ENCODE measurements around the gene KIF25. TPM values are rescaled to one million over a fixed set of nuclear protein-coding genes. Genes with fewer than 3 reads are reported as not detected.

Gene KIF25
- total RNA-seq, 4 donors from 2014 or later = 0.26 TPM; not detected in 3

DNA sequence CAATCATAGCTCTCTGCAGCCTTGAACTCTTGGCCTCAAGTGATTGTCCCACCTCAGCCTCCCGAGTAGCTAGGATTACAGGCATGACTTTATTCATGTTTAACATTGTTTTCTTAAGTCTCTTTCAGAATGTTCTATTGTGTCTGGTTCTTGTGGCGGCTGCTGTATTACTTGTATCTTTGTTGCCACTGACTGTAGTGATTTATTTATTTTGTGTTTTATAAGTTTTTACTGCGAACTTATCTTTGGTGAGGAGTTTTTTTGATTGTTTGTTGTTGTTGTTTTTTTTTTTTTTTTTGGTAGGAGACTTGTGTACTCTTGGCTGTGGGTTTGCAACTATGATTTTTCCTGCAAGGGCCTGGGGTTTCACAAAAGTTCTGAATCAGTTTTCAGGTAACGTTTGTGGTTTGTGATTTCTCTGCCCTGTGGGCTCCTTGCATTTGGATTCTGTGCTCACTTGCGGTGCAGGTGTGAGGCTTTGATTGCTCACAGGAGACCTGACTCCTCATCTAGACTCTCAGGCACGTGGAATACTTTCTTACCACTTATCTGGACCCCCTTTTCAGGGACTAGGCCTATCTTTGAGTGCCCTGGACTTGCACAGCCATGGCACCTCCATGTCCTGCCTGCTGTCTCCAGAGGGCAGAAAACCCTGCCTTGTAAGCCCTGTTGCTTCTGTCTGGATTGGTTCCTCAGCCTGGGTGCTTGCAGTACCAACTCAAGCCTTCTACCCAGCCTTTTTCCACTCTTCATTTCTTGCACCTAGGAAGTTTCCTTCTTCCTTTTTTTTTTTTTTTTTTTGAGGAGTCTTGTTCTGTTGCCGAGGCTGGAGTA lies 25.2 kb downstream of the KIF25 start:
- 61 to 76% methylated on average over 7 of the region's 7 CpGs for WGBS, 2 donors

DNA sequence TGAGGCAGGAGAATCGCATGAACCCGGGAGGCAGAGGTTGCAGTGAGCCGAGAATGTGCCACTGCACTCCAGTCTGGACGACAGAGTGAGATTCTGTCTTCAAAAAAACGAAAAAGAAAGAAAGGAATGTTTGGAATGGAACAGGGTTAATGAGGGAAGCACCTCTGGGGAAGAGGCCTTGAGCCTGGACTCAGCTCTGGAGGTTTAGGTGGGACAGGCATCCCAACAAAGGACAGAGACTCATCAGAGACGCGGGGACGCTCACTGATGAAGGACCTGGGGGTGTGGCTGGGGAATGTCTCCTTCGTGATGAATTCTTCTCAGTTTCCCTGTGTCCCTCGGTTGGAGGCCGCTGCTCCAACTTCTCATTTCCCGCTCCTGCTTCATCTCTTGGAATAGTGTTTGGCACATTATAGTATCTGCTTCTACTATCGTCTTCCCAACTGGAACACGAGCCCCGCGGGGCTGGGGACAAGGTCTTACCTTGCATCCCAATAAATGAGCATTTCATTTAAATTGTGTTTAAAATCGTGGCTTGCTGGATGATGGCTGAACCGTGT lies 27.6 kb downstream of the KIF25 start:
- WGBS, 2 donors = 85 to 86% methylated on average over 18 of the region's 18 CpGs
- DNase-seq = no peak

More for the DNA sequence above, 25.2 kb downstream of the KIF25 start:
- no peak overlapping the region for H3K4me3 ChIP-seq
- H3K9me3 ChIP-seq = no peaks in the 10 kb centered on the region
- TF ChIP-seq, protein P1, sequence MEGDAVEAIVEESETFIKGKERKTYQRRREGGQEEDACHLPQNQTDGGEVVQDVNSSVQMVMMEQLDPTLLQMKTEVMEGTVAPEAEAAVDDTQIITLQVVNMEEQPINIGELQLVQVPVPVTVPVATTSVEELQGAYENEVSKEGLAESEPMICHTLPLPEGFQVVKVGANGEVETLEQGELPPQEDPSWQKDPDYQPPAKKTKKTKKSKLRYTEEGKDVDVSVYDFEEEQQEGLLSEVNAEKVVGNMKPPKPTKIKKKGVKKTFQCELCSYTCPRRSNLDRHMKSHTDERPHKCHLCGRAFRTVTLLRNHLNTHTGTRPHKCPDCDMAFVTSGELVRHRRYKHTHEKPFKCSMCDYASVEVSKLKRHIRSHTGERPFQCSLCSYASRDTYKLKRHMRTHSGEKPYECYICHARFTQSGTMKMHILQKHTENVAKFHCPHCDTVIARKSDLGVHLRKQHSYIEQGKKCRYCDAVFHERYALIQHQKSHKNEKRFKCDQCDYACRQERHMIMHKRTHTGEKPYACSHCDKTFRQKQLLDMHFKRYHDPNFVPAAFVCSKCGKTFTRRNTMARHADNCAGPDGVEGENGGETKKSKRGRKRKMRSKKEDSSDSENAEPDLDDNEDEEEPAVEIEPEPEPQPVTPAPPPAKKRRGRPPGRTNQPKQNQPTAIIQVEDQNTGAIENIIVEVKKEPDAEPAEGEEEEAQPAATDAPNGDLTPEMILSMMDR (IDR thresholded peaks at IDR 0.05) = no peak
- no peak for TF ChIP-seq POLR2A (IDR thresholded peaks at IDR 0.05)
- no peak for DNase-seq
- peaks cover 0 to 8% (median 0%) of the 10 kb centered on the region in 4 donors for H3K27me3 ChIP-seq
- no peak overlapping the region for H3K27ac ChIP-seq
- intact Hi-C loops (cut with DNase I) = no loop called here
- no peaks in the 10 kb centered on the region for H3K4me1 ChIP-seq
- H3K36me3 ChIP-seq = no peaks in the 10 kb centered on the region

DNA sequence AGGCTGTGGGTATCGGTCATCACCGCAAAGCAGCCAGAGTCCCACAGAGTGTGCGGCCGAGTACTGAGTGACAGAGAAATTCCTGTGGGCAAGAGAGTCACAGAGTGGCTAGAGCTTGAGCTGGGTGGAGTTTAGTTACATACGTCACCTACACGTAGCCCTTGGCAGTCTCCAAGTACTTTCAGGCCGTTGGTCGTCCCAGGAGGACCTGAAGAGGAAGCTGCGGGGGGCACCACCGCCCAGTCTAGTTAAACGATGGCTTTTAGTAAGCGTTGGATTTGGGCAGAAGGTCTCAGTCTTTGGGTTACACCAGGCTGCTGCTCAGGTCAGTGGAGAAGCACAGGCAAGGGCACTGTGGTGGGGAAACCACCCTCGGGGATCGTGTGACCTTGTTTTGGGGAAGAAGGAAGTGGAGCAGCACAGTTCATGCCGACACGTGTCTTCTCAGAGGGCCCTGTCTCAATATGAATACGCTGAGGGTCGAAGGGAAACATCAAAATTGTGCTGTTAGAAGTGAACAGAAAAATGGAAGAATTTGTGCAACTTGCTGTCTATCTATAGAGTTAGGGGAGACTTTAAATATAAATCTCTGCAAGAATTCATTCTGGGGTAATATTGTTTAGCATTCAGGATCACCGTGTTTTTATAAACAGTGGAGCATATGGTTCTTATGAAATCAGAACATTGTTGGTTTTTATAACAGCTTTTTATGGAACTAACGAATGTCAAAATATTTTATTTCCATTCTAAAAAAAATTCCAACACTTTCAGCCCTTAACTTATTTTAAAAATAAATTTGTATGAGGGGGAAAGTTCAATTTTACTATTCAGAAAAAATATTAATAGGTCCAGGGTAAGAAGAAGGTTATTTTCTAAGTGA lies 28.6 kb downstream of the KIF25 start:
- Histone ChIP-seq H3K27me3 (peaks cover 0 to 7% (median 0%) of the 10 kb centered on the region in 4 donors), H3K9me3 (no peaks in the 10 kb centered on the region), H3K36me3 (no peaks in the 10 kb centered on the region), H3K4me3 (no peak overlapping the region), H3K27ac (no peak overlapping the region), H3K4me1 (peaks cover 0 to 10% (median 0%) of the 10 kb centered on the region in 3 donors)
- 77 to 91% methylated on average over 15 to 20 of the region's 20 CpGs for WGBS, 2 donors
- TF ChIP-seq, protein P1 (IDR thresholded peaks at IDR 0.05) = no peak
- no peak for TF ChIP-seq POLR2A (IDR thresholded peaks at IDR 0.05)
- DNase-seq = no peak
- intact Hi-C loops (cut with DNase I) = no loop called here

More for the DNA sequence above, 27.6 kb downstream of the KIF25 start:
- Histone ChIP-seq H3K9me3 (no peaks in the 10 kb centered on the region), H3K27me3 (peaks cover 0 to 7% (median 0%) of the 10 kb centered on the region in 4 donors), H3K27ac (no peak overlapping the region), H3K4me1 (peaks cover 0 to 2% (median 0%) of the 10 kb centered on the region in 3 donors), H3K36me3 (no peaks in the 10 kb centered on the region), H3K4me3 (no peak overlapping the region)
- intact Hi-C loops (cut with DNase I) = no loop called here
- TF ChIP-seq, protein P1 (IDR thresholded peaks at IDR 0.05) = no peak
- TF ChIP-seq POLR2A (IDR thresholded peaks at IDR 0.05) = no peak

GRCh38 chr6:168026925-168027324 lies 29.5 kb downstream of the KIF25 start:
- DNase-seq = no peak
- Histone ChIP-seq H3K4me1 (peaks cover 0 to 17% (median 0%) of the 10 kb centered on the region in 3 donors), H3K36me3 (no peaks in the 10 kb centered on the region), H3K4me3 (no peak overlapping the region), H3K27ac (no peak overlapping the region), H3K27me3 (peaks cover 0 to 7% (median 0%) of the 10 kb centered on the region in 4 donors), H3K9me3 (no peaks in the 10 kb centered on the region)
- intact Hi-C loops (cut with DNase I) = no loop called here
- WGBS, 2 donors = 74 to 79% methylated on average over 7 to 8 of the region's 9 CpGs
- TF ChIP-seq POLR2A (IDR thresholded peaks at IDR 0.05) = no peak

DNA sequence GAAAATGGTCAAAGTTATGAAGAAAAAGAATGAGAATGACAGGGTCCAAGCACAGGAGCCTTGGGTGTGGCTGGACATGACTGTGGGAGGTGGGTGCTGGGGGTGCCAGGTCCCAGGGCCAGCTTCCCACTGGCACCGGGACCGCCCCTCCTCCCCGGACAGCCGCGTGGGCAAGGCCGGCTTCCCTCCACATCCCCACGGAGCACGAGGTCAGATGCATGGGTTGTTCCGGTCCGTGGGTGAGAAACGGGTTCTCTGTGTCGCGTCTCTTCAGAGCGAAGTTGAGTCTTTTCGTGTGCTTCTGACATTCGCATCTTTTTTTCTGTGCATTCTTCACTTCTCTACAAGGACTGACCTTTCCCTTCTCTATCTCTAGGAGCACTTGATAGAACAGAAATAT lies 30.1 kb downstream of the KIF25 start:
- Histone ChIP-seq H3K9me3 (no peaks in the 10 kb centered on the region), H3K4me1 (peaks cover 0 to 18% (median 0%) of the 10 kb centered on the region in 3 donors), H3K36me3 (no peaks in the 10 kb centered on the region), H3K27ac (no peak overlapping the region), H3K27me3 (peaks cover 0 to 7% (median 0%) of the 10 kb centered on the region in 4 donors), H3K4me3 (no peak overlapping the region)
- 88 to 92% methylated on average over 16 of the region's 16 CpGs for WGBS, 2 donors
- intact Hi-C loops (cut with DNase I) = no loop called here
- no peak for TF ChIP-seq POLR2A (IDR thresholded peaks at IDR 0.05)
- TF ChIP-seq, protein P1 (IDR thresholded peaks at IDR 0.05) = no peak
- no peak for DNase-seq
